GM19025 (cell line): ENCODE measurements around the gene DUSP1.
"Not testable (repeated sequence)": the region's sequence is repeated elsewhere in the genome, so short reads cannot be mapped to it uniquely, and the experiment has no call there.

ENCODE experiments used
- ATAC-seq: cut with Tn5 transposase; IDR thresholded peaks from one replicate; pipeline ENCODE4 v1.9.1; 2021; ENCODE audit warnings: mild to moderate bottlenecking, low read depth, moderate library complexity; ENCODE audit not compliant: unreplicated experiment

Gene DUSP1

GRCh38 chr5:172770675-172771438 is at the start of gene DUSP1:
Gene DUSP1 (minus strand): TSS chr5:172771195. CDS start chr5:172770952, 243 bp downstream.
- peak; percentile 50 for ATAC-seq

GRCh38 chr5:172820046-172820767 is 49.2 kb upstream of the DUSP1 start:
- no peak for ATAC-seq

GRCh38 chr5:172819569-172819968 is 48.6 kb upstream of the DUSP1 start:
- ATAC-seq: no peak

GRCh38 chr5:172818081-172818480 is 47.1 kb upstream of the DUSP1 start:
- ATAC-seq: no peak

- no peak for ATAC-seq
Measured at GRCh38 chr5:172817664-172818063, 46.7 kb upstream of the DUSP1 start.

GRCh38 chr5:172816925-172817562 is 46.0 kb upstream of the DUSP1 start:
- no peak for ATAC-seq

GRCh38 chr5:172815631-172816030 is 44.6 kb upstream of the DUSP1 start:
- no peak for ATAC-seq

GRCh38 chr5:172810996-172811395 is 40.0 kb upstream of the DUSP1 start:
- not testable (repeated sequence) for ATAC-seq

GRCh38 chr5:172809774-172810173 is 38.8 kb upstream of the DUSP1 start:
- no peak for ATAC-seq

- no peak for ATAC-seq
Measured at GRCh38 chr5:172807766-172808311, 36.8 kb upstream of the DUSP1 start.

GRCh38 chr5:172806897-172807672 is 36.1 kb upstream of the DUSP1 start:
- ATAC-seq: peak; percentile 94

GRCh38 chr5:172805736-172806255 is 34.8 kb upstream of the DUSP1 start:
- ATAC-seq: no peak

GRCh38 chr5:172805018-172805683 is 34.2 kb upstream of the DUSP1 start:
- ATAC-seq: no peak

- no peak for ATAC-seq
Measured at GRCh38 chr5:172802567-172803176, 31.7 kb upstream of the DUSP1 start.

GRCh38 chr5:172802112-172802511 is 31.1 kb upstream of the DUSP1 start:
- no peak for ATAC-seq

- no peak for ATAC-seq
Measured at GRCh38 chr5:172801179-172801671, 30.2 kb upstream of the DUSP1 start.

GRCh38 chr5:172800088-172800551 is 29.1 kb upstream of the DUSP1 start:
- ATAC-seq: no peak

GRCh38 chr5:172799416-172799815 is 28.4 kb upstream of the DUSP1 start:
- ATAC-seq: no peak
